DOHH2 (cell line): ENCODE data around the gene YES1.
"Not testable (repeated sequence)": the region's sequence is repeated elsewhere in the genome, so short reads cannot be mapped to it uniquely, and the experiment has no call there.

Experiments used
- H3F3A ChIP-seq: fragments of 200-600 bp; sonication (generic), shearing (Covaris generic); 2 replicates; pipeline ENCODE4 v1.6.0; 2016; ENCODE audit warnings: antibody characterized with exemption, mild to moderate bottlenecking; ENCODE audit not compliant: control insufficient read depth, insufficient read depth
- H3K27ac ChIP-seq: fragments of 200-600 bp; sonication (generic); 2 replicates; pipeline ENCODE4 v1.5.1; 2014; ENCODE audit warnings: low read depth, mild to moderate bottlenecking, low read length, moderate library complexity
- H3K27me3 ChIP-seq: fragments of 200-600 bp; sonication (generic); 2 replicates; pipeline ENCODE4 v1.6.1; 2014; ENCODE audit warnings: mild to moderate bottlenecking, low read length, mixed read lengths; ENCODE audit not compliant: control insufficient read depth
- H3K36me3 ChIP-seq: fragments of 200-600 bp; sonication (generic); 2 replicates; pipeline ENCODE4 v1.6.1; 2014; ENCODE audit warnings: mild to moderate bottlenecking, low read length, moderate library complexity, mixed read lengths; ENCODE audit not compliant: control insufficient read depth
- H3K4me1 ChIP-seq: fragments of 200-600 bp; sonication (generic); 2 replicates; pipeline ENCODE4 v1.6.1; 2014; ENCODE audit warnings: mild to moderate bottlenecking, low read length, mixed read lengths; ENCODE audit not compliant: control insufficient read depth
- H3K4me2 ChIP-seq: fragments of 200-600 bp; sonication (generic); 2 replicates; pipeline ENCODE4 v1.6.0; 2014; ENCODE audit warnings: mild to moderate bottlenecking, low read length, moderate library complexity
- H3K4me3 ChIP-seq: fragments of 200-600 bp; sonication (generic); 2 replicates; pipeline ENCODE4 v1.5.1; 2014; ENCODE audit warnings: mild to moderate bottlenecking, low read length, mixed read lengths
- H3K79me2 ChIP-seq: fragments of 200-600 bp; sonication (generic); 2 replicates; pipeline ENCODE4 v1.6.1; 2014; ENCODE audit warnings: mild to moderate bottlenecking, low read length, mixed read lengths; ENCODE audit not compliant: control insufficient read depth
- H3K9me2 ChIP-seq: fragments of 200-600 bp; sonication (generic); replicated peaks from 2 replicates; pipeline ENCODE4 v1.6.1; 2014; ENCODE audit warnings: mild to moderate bottlenecking, low read length, mixed read lengths; ENCODE audit not compliant: control insufficient read depth
- H3K9me3 ChIP-seq: fragments of 200-600 bp; sonication (generic); 2 replicates; pipeline ENCODE4 v1.6.1; 2014; ENCODE audit warnings: antibody characterized with exemption, low read length, mixed read lengths; ENCODE audit not compliant: control insufficient read depth, insufficient read depth
- H4K20me1 ChIP-seq: fragments of 200-600 bp; sonication (generic); 2 replicates; pipeline ENCODE4 v1.6.0; 2014; ENCODE audit warnings: low read depth, mild to moderate bottlenecking, antibody characterized with exemption, low read length, moderate library complexity; ENCODE audit not compliant: control insufficient read depth, insufficient read depth
- CTCF ChIP-seq: fragments of 200-600 bp; sonication (generic); IDR thresholded peaks from one replicate; pipeline ENCODE4 v1.5.1; 2014; ENCODE audit warnings: antibody characterized with exemption, mild to moderate bottlenecking, low read depth, low read length; ENCODE audit not compliant: poor library complexity, severe bottlenecking
- EZH2phosphoT487 ChIP-seq: fragments of 200-600 bp; sonication (generic); IDR thresholded peaks from 2 replicates; pipeline ENCODE4 v1.6.1; 2017; ENCODE audit warnings: borderline replicate concordance, mild to moderate bottlenecking, antibody characterized with exemption, low read length, moderate library complexity, mixed read lengths

The YES1 gene

GRCh38 chr18:765764-766549 is 46.1 kb downstream of the YES1 start:
- Histone ChIP-seq H3K4me1 (no peaks in the 10 kb centered on the region), H3K9me2 (no peaks in the 10 kb centered on the region), H3K27me3 (no peaks in the 10 kb centered on the region), H3K4me3 (no peak overlapping the region), H3K4me2 (no peak overlapping the region), H4K20me1 (no peaks in the 10 kb centered on the region), H3K9me3 (no peaks in the 10 kb centered on the region), H3K27ac (no peak overlapping the region), H3K36me3 (no peaks in the 10 kb centered on the region), H3K79me2 (no peaks in the 10 kb centered on the region), H3F3A (no peaks in the 10 kb centered on the region)
- no peak for TF ChIP-seq EZH2phosphoT487
- no peak for TF ChIP-seq CTCF

GRCh38 chr18:759864-760263 is 52.2 kb downstream of the YES1 start:
- not testable (repeated sequence) for H3K4me1 ChIP-seq, H3K27me3 ChIP-seq, H3K9me2 ChIP-seq, H3K79me2 ChIP-seq, H3K9me3 ChIP-seq, H4K20me1 ChIP-seq, H3K36me3 ChIP-seq, H3K27ac ChIP-seq, H3K4me3 ChIP-seq, H3F3A ChIP-seq, H3K4me2 ChIP-seq

- TF ChIP-seq CTCF: no peak
- TF ChIP-seq EZH2phosphoT487: no peak
- Histone ChIP-seq H4K20me1 (no peaks in the 10 kb centered on the region), H3K36me3 (no peaks in the 10 kb centered on the region)
These were observed 56.5 kb downstream of the YES1 start for GRCh38 chr18:755506-755905.

GRCh38 chr18:754656-755055 is 57.4 kb downstream of the YES1 start:
- no peak for TF ChIP-seq CTCF
- TF ChIP-seq EZH2phosphoT487: no peak
- H3K9me2 ChIP-seq: no peaks in the 10 kb centered on the region
- no peaks in the 10 kb centered on the region for H3K79me2 ChIP-seq
- H3F3A ChIP-seq: no peaks in the 10 kb centered on the region
- peaks cover 4% of the 10 kb centered on the region; the same call in 1 of the 2 replicates for H3K27me3 ChIP-seq
- H3K27ac ChIP-seq: no peak overlapping the region
- no peaks in the 10 kb centered on the region for H4K20me1 ChIP-seq
- H3K4me3 ChIP-seq: no peak overlapping the region
- no peak overlapping the region for H3K4me2 ChIP-seq
- no peaks in the 10 kb centered on the region for H3K4me1 ChIP-seq
- H3K36me3 ChIP-seq: no peaks in the 10 kb centered on the region
- H3K9me3 ChIP-seq: no peaks in the 10 kb centered on the region

More at GRCh38 chr18:755506-755905, 56.5 kb downstream of the YES1 start:
- H3K79me2 ChIP-seq: no peaks in the 10 kb centered on the region
- H3K27ac ChIP-seq: no peak overlapping the region
- peaks cover 4% of the 10 kb centered on the region; the same call in 1 of the 2 replicates for H3K27me3 ChIP-seq
- no peaks in the 10 kb centered on the region for H3K4me1 ChIP-seq
- H3K4me3 ChIP-seq: no peak overlapping the region
- no peaks in the 10 kb centered on the region for H3K9me2 ChIP-seq
- no peaks in the 10 kb centered on the region for H3F3A ChIP-seq
- no peaks in the 10 kb centered on the region for H3K9me3 ChIP-seq
- no peak overlapping the region for H3K4me2 ChIP-seq
